ENCODE measurements around the gene OR13A1.
"Not testable (repeated sequence)": the region's sequence is repeated elsewhere in the genome, so short reads cannot be mapped to it uniquely, and the experiment has no call there.

OR13A1 gene

GRCh38 chr10:45355494-45355893, 40.1 kb upstream of the OR13A1 start:
- CTCF ChIA-PET = no interaction called here

GRCh38 chr10:45354261-45354660, 38.9 kb upstream of the OR13A1 start:
- TF ChIP-seq RBAK (tag by site-specific recombination; IDR thresholded peaks at IDR 0.05) (no peak), ZNF239 (tag by site-specific recombination; IDR thresholded peaks at IDR 0.05) (no peak)
- CTCF ChIA-PET = interaction anchor here (0.5 kb wide), 1 partner anchor 11 kb away, joined by 3 read pairs; no protein-coding TSS in a partner anchor
- H3K36me3 ChIP-seq (ENCODE audit: control insufficient read depth in 2 of 2, insufficient read depth in 1 of 2, low read length in 2 of 2) = no peaks in the 10 kb centered on the region
- POLR2A ChIA-PET = interaction anchor here (0.6 kb wide), 1 partner anchor 68 kb away, joined by 3 read pairs; no protein-coding TSS in a partner anchor
- no peaks in the 10 kb centered on the region for H3K9me3 ChIP-seq (ENCODE audit: control insufficient read depth, insufficient read depth, low read depth, low read length)
- no peaks in the 10 kb centered on the region for H3K4me1 ChIP-seq (ENCODE audit: control insufficient read depth, insufficient read depth, low read length)
- no peak overlapping the region for H3K27ac ChIP-seq (ENCODE audit: extremely low read depth, low read depth, low read length)
- H3K4me3 ChIP-seq (ENCODE audit: low read depth, low read length) = no peak overlapping the region

More at GRCh38 chr10:45355494-45355893, 40.1 kb upstream of the OR13A1 start:
- no peaks in the 10 kb centered on the region for H3K9me3 ChIP-seq (ENCODE audit: control insufficient read depth, insufficient read depth, low read depth, low read length)
- no peaks in the 10 kb centered on the region for H3K36me3 ChIP-seq (ENCODE audit: control insufficient read depth in 2 of 2, insufficient read depth in 1 of 2, low read length in 2 of 2)
- POLR2A ChIA-PET = interaction anchor here (0.5 kb wide), 1 partner anchor 652 kb away, joined by 3 read pairs; no protein-coding TSS in a partner anchor
- no peaks in the 10 kb centered on the region for H3K4me1 ChIP-seq (ENCODE audit: control insufficient read depth, insufficient read depth, low read length)
- H3K27ac ChIP-seq (ENCODE audit: extremely low read depth, low read depth, low read length) = no peak overlapping the region
- H3K4me3 ChIP-seq (ENCODE audit: low read depth, low read length) = no peak overlapping the region
- TF ChIP-seq ZBTB17 (tag by site-specific recombination; IDR thresholded peaks at IDR 0.05) (no peak), IKZF3 (tag by site-specific recombination; IDR thresholded peaks at IDR 0.05) (no peak), SCRT2 (tag by site-specific recombination; IDR thresholded peaks at IDR 0.05) (no peak), ZNF558 (tag by site-specific recombination; IDR thresholded peaks at IDR 0.05) (no peak), ZNF600 (tag by site-specific recombination; IDR thresholded peaks at IDR 0.05) (no peak), ZNF16 (tag by site-specific recombination; IDR thresholded peaks at IDR 0.05; ENCODE audit: low read depth) (no peak), KLF1 (tag by site-specific recombination; IDR thresholded peaks at IDR 0.05) (no peak), ZBTB7A (tag by site-specific recombination; IDR thresholded peaks at IDR 0.05; ENCODE audit: low read depth) (no peak), ZSCAN16 (tag by site-specific recombination; IDR thresholded peaks at IDR 0.05) (no peak), ZNF677 (tag by site-specific recombination; IDR thresholded peaks at IDR 0.05) (no peak), ZNF121 (tag by site-specific recombination; IDR thresholded peaks at IDR 0.05) (no peak), ZNF664 (tag by site-specific recombination; IDR thresholded peaks at IDR 0.05) (no peak), ZNF148 (tag by site-specific recombination; IDR thresholded peaks at IDR 0.05; ENCODE audit: borderline replicate concordance) (no peak)

- no peaks in the 10 kb centered on the region for H3K9me3 ChIP-seq (ENCODE audit: control insufficient read depth, insufficient read depth, low read depth, low read length)
- H3K36me3 ChIP-seq (ENCODE audit: control insufficient read depth in 2 of 2, insufficient read depth in 1 of 2, low read length in 2 of 2) = no peaks in the 10 kb centered on the region
- ChIA-PET POLR2A (no interaction called here), CTCF (no interaction called here)
- no peak overlapping the region for H3K27ac ChIP-seq (ENCODE audit: extremely low read depth, low read depth, low read length)
- TF ChIP-seq OVOL3 (tag by site-specific recombination; IDR thresholded peaks at IDR 0.05) (no peak), ZNF248 (tag by site-specific recombination; IDR thresholded peaks at IDR 0.05) (no peak), TCF7L2 (IDR thresholded peaks at IDR 0.05; ENCODE audit: borderline replicate concordance, low read depth, low read length) (no peak)
- no peaks in the 10 kb centered on the region for H3K4me1 ChIP-seq (ENCODE audit: control insufficient read depth, insufficient read depth, low read length)
- H3K4me3 ChIP-seq (ENCODE audit: low read depth, low read length) = no peak overlapping the region
Observed at GRCh38 chr10:45353186-45353585, 37.8 kb upstream of the OR13A1 start.

- H3K4me3 ChIP-seq (ENCODE audit: low read depth, low read length); POLR2A ChIA-PET; H3K36me3 ChIP-seq (ENCODE audit: control insufficient read depth in 2 of 2, insufficient read depth in 1 of 2, low read length in 2 of 2); H3K27ac ChIP-seq (ENCODE audit: extremely low read depth, low read depth, low read length); CTCF ChIA-PET; H3K9me3 ChIP-seq (ENCODE audit: control insufficient read depth, insufficient read depth, low read depth, low read length); H3K4me1 ChIP-seq (ENCODE audit: control insufficient read depth, insufficient read depth, low read length): not testable (repeated sequence)
Observed at GRCh38 chr10:45348196-45348765, 32.9 kb upstream of the OR13A1 start.

- H3K9me3 ChIP-seq (ENCODE audit: control insufficient read depth, insufficient read depth, low read depth, low read length); H3K4me3 ChIP-seq (ENCODE audit: low read depth, low read length); H3K36me3 ChIP-seq (ENCODE audit: control insufficient read depth in 2 of 2, insufficient read depth in 1 of 2, low read length in 2 of 2); H3K27ac ChIP-seq (ENCODE audit: extremely low read depth, low read depth, low read length); CTCF ChIA-PET; POLR2A ChIA-PET; H3K4me1 ChIP-seq (ENCODE audit: control insufficient read depth, insufficient read depth, low read length): not testable (repeated sequence)
Observed at GRCh38 chr10:45347464-45347863, 32.1 kb upstream of the OR13A1 start.

GRCh38 chr10:45346652-45347335, 31.4 kb upstream of the OR13A1 start:
- H3K27ac ChIP-seq (ENCODE audit: extremely low read depth, low read depth, low read length); POLR2A ChIA-PET; CTCF ChIA-PET; H3K4me3 ChIP-seq (ENCODE audit: low read depth, low read length); H3K9me3 ChIP-seq (ENCODE audit: control insufficient read depth, insufficient read depth, low read depth, low read length); H3K4me1 ChIP-seq (ENCODE audit: control insufficient read depth, insufficient read depth, low read length); H3K36me3 ChIP-seq (ENCODE audit: control insufficient read depth in 2 of 2, insufficient read depth in 1 of 2, low read length in 2 of 2): not testable (repeated sequence)
